ENCODE data around the gene ANKRA2. TPM values are rescaled to one million over a fixed set of nuclear protein-coding genes. Genes with fewer than 3 reads are reported as not detected.

Gene ANKRA2
- total and polyA plus RNA-seq, 10 donors = 20.6 to 35.1 (median 25.0) TPM

DNA sequence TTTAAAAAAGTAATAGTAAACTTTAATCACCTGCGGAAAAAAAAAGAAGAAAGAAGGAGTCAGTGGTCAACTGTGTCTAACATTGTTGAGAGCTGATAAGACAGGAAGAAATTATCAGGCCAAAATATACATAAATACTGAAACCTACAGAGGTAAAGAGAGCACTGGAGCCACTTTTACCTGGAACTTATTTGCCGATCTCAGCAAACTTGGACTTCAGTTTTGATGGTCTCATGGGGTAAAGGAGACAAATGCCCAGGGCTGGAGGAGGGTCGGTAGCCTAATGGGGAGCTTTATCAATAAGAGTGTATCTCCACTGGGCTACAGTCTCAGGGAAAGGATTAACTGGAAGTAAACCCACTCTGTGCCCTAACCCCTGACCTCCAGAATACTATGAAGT, 33.9 kb upstream of the ANKRA2 start:
- intact Hi-C loops (cut with DNase I; ENCODE audit: low total_unique reads) = no loop called here
- Histone ChIP-seq H3K4me1 (no peaks in the 10 kb centered on the region), H3K36me3 (no peaks in the 10 kb centered on the region), H3K9me3 (peaks cover 0 to 17% (median 13%) of the 10 kb centered on the region in 8 donors), H3K27ac (no peak overlapping the region), H3K27me3 (replicated peaks in 1 of 7) (no peaks in the 10 kb centered on the region), H3K4me3 (no peak overlapping the region)
- no peak for DNase-seq
- 78 to 94% (median 92%) methylated on average over 3 of the region's 3 CpGs for WGBS, 5 donors
- TF ChIP-seq, protein P1, sequence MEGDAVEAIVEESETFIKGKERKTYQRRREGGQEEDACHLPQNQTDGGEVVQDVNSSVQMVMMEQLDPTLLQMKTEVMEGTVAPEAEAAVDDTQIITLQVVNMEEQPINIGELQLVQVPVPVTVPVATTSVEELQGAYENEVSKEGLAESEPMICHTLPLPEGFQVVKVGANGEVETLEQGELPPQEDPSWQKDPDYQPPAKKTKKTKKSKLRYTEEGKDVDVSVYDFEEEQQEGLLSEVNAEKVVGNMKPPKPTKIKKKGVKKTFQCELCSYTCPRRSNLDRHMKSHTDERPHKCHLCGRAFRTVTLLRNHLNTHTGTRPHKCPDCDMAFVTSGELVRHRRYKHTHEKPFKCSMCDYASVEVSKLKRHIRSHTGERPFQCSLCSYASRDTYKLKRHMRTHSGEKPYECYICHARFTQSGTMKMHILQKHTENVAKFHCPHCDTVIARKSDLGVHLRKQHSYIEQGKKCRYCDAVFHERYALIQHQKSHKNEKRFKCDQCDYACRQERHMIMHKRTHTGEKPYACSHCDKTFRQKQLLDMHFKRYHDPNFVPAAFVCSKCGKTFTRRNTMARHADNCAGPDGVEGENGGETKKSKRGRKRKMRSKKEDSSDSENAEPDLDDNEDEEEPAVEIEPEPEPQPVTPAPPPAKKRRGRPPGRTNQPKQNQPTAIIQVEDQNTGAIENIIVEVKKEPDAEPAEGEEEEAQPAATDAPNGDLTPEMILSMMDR (IDR thresholded peaks at IDR 0.05 in 8 of 11, conservative IDR thresholded peaks at IDR 0.05 in 3 of 11) = no peak
- TF ChIP-seq POLR2A (IDR thresholded peaks at IDR 0.05) (no peak), POLR2AphosphoS5 (IDR thresholded peaks at IDR 0.05) (no peak)

DNA sequence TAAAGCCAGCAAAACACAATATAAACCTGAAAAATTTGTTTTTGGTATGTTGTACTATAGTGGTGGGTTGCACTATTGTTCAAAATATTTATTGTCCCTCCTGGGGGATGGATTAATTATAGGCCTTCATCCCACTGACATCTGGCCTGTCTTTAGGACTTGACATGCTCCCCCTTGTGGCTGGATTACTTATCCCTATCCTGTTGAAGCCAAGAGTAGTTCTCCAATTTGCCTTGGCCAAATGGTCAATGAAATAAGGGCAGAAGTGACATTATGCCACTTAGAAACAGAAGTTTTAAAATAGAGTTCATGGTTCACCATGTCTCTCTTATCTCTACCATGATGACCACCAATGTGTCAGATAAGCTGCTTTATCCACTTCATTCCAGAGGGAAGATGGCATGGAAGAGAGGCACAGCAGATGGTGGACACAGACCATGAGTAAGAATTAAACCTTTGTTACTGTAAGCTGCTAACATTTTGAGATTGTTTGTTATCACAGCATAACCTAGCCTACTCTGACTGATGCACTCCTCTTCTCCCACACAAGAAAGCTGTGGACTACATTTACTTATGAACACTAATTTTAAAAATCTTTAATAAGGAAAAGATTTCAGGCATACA, 31.4 kb upstream of the ANKRA2 start:
- no peaks in the 10 kb centered on the region for H3K4me1 ChIP-seq
- H3K9me3 ChIP-seq = peaks cover 0 to 10% (median 7%) of the 10 kb centered on the region in 8 donors
- TF ChIP-seq, protein P1 (IDR thresholded peaks at IDR 0.05 in 8 of 11, conservative IDR thresholded peaks at IDR 0.05 in 3 of 11) = peak in 7 of 11 experiments; percentile 11 to 55 (median 50)
- TF ChIP-seq POLR2A (IDR thresholded peaks at IDR 0.05) = no peak
- DNase-seq = no peak
- no peaks in the 10 kb centered on the region for H3K36me3 ChIP-seq
- H3K27me3 ChIP-seq (replicated peaks in 1 of 7) = no peaks in the 10 kb centered on the region
- H3K4me3 ChIP-seq = no peak overlapping the region
- intact Hi-C loops (cut with DNase I; ENCODE audit: low total_unique reads) = no loop called here
- no peak overlapping the region for H3K27ac ChIP-seq

DNA sequence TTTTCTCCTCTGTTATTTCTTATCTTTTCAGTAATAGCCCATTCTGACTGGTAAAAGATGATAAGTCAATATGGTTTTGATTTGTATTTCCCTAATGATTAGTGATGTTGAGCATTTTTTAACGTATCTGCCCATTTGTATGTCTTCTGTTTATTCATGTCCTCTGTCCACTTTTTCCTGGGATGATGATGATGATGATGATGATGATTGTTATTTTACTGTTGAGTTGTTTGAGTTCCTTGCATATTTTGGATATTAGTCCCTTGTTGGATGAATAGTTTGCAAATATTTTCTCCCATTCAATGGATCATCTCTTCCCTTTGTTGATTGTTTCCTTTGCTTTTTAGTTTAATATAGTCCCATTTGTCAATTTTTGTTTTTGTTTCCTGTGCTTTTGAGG, 27.1 kb upstream of the ANKRA2 start:
- Histone ChIP-seq H3K36me3 (no peaks in the 10 kb centered on the region), H3K9me3 (no peaks in the 10 kb centered on the region), H3K27ac (no peak overlapping the region), H3K27me3 (replicated peaks in 1 of 7) (no peaks in the 10 kb centered on the region), H3K4me3 (no peak overlapping the region), H3K4me1 (peaks cover 0 to 6% (median 0%) of the 10 kb centered on the region in 6 donors)
- TF ChIP-seq POLR2AphosphoS5 (IDR thresholded peaks at IDR 0.05) (no peak), POLR2A (IDR thresholded peaks at IDR 0.05) (no peak)
- TF ChIP-seq, protein P1 (IDR thresholded peaks at IDR 0.05 in 8 of 11, conservative IDR thresholded peaks at IDR 0.05 in 3 of 11) = no peak
- DNase-seq = no peak
- intact Hi-C loops (cut with DNase I; ENCODE audit: low total_unique reads) = no loop called here
- 78 to 94% (median 85%) methylated on average over 1 of the region's 1 CpG for WGBS, 5 donors

DNA sequence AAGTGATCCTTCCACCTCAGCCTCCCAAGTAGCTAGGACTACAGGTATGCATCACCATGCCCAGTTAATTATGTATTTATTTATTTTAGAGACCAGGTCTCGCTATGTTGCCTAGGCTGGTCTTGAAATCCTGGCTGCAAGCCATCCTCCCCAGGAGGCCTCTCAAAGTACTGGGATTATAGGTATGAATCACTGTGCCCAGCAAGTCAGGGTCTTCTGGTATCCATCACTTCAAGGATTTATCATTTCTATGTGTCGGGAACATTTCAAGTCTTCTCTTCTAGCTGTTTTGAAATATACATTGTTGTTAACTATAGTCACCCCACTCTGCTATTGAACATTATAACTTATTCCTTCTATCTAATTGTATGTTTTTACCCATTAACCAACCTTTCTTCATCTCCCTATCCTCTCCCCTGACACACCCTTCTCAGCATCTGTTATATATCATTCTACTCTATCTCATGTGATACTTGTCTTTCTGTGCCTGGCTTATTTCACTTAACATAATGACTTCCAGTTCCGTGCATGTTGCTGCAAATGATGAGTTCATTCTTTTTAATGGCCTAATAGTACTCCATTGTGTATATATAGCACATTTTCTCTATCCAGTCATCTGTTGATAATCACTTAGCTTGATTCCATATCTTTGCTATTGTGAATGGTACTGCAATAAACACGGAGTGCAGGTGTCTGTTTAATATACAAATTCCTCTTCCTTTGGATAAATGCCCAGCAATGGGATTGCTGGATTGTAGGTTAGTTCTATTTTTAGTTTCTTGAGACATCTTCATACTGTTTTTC, 26.5 kb upstream of the ANKRA2 start:
- no peaks in the 10 kb centered on the region for H3K9me3 ChIP-seq
- H3K4me3 ChIP-seq = no peak overlapping the region
- TF ChIP-seq POLR2AphosphoS5 (IDR thresholded peaks at IDR 0.05) (no peak), POLR2A (IDR thresholded peaks at IDR 0.05) (no peak)
- TF ChIP-seq, protein P1 (IDR thresholded peaks at IDR 0.05 in 8 of 11, conservative IDR thresholded peaks at IDR 0.05 in 3 of 11) = no peak
- H3K27me3 ChIP-seq (replicated peaks in 1 of 7) = no peaks in the 10 kb centered on the region
- H3K36me3 ChIP-seq = no peaks in the 10 kb centered on the region
- 61 to 68% (median 65%) methylated on average over 4 of the region's 4 CpGs for WGBS, 5 donors
- no peak for DNase-seq
- no peak overlapping the region for H3K27ac ChIP-seq
- intact Hi-C loops (cut with DNase I; ENCODE audit: low total_unique reads) = loop anchor here (2.0 kb wide), 1 partner anchor 201 kb away; no protein-coding TSS in a partner anchor
- H3K4me1 ChIP-seq = peaks cover 0 to 6% (median 0%) of the 10 kb centered on the region in 6 donors

Data from spleen (tissue), 11 donors.